ENCODE results near the gene HDAC9.

Gene HDAC9

DNA sequence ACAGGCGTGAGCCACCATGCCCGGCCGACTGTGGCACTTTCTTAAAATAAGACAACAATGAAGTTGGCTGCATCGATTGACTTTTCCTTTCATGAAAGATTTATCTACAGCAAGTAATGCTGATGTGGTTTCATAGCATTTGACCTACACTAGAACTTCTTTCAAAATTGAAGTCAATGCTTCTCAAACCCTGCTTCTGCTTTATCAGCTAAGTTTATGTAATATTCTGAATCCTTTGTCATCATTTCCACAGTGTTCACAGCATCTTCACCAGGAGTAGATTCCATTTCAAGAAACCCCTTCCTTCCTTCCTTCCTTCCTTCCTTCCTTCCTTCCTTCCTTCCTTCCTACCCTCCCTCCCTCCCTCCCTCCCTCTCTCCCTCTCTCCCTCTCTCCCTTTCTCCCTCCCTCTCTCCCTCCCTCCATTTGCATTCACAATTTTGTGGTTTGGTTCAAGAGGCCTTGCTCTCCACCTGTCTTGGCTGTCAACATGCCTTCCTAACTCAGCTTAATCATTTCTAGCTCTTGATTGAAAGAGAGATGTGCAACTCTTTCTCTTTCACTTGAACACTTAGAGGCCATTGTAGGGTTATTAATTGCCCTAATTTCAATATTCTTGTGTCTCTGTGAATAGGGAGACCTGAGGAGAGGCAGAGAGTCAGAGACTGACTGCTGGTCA is 52.1 kb downstream of the HDAC9 start:
- FAIRE-seq = peak; percentile 70
- DNase-seq (ENCODE audit: insufficient read length) = no peak
- TF ChIP-seq POLR2A (IDR thresholded peaks at IDR 0.05; ENCODE audit: low read depth, low read length) = no peak
- TF ChIP-seq TAF1 (IDR thresholded peaks at IDR 0.05; ENCODE audit: borderline replicate concordance, low read depth, low read length) = no peak
- no peak for TF ChIP-seq POLR2AphosphoS5 (IDR thresholded peaks at IDR 0.05; ENCODE audit: low read depth, low read length)

DNA sequence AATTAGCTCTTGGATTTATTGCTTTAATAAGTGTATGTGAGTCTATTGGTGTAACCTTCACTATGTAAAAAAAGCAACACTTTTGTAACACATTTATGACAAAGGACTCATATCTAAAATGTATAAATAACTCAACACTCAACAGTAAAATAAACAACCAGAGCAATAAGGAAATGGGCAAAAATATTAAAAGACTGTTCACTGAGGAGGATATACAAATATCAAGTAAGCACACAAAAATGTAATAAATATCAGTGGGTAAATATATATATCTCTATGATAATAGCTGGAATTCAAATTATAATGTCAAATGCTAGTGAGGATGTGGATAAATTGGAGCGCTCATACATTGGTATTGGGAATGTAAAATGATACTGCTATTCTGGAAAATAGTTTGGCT is 53.0 kb downstream of the HDAC9 start:
- DNase-seq (ENCODE audit: insufficient read length) (no peak), FAIRE-seq (no peak)
- TF ChIP-seq POLR2A (IDR thresholded peaks at IDR 0.05; ENCODE audit: low read depth, low read length) = no peak
- no peak for TF ChIP-seq POLR2AphosphoS5 (IDR thresholded peaks at IDR 0.05; ENCODE audit: low read depth, low read length)
- TF ChIP-seq TAF1 (IDR thresholded peaks at IDR 0.05; ENCODE audit: borderline replicate concordance, low read depth, low read length) = no peak

DNA sequence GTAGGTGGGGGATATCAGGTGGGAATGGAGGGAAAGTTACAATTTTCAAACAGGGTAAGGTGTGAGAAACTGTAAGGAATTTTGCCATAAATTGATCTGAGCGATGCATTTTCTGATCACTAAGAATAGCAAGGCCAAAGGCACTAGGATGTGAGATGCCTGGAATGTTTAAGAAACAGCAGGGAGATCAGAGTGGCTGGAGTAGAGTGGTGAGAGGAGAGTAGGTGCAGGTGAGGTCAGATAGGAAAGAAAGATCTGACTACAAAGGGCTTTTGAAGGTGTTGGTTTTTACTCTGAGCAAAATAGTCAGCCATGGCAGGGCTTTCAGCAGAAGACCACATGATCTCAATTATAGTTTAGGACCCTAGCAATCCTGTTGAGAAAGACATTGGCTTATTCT is 55.0 kb downstream of the HDAC9 start:
- FAIRE-seq (peak; percentile 27), DNase-seq (ENCODE audit: insufficient read length) (no peak)
- TF ChIP-seq POLR2A (IDR thresholded peaks at IDR 0.05; ENCODE audit: low read depth, low read length) (no peak), TAF1 (IDR thresholded peaks at IDR 0.05; ENCODE audit: borderline replicate concordance, low read depth, low read length) (no peak), POLR2AphosphoS5 (IDR thresholded peaks at IDR 0.05; ENCODE audit: low read depth, low read length) (no peak)

DNA sequence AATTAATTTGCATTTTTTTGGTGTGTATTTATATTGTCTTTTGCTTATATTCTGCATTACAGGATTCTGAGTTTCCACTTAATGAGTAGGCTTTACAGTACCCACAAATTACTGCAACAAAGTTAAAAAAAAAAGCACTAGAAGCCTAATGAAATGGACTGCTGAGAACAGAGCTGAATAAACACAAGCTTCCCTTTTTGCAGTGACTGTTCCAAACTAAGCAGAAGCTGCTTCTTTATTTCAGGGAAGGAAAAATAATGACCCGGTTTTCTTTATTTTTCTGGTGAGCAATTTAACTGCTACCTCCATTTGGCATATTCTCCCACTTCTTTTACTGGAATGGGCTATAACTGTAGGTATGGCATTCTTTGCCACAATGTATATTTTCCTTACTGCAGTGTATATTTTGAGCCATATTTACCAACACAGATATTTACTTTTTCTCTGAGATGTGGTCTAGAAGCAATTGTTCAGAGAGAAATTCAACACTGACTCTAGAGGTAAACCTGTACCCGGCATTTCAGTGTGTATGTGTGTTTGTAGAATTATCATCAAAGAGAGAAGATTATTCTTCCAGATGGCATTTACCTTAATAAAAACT is 56.9 kb downstream of the HDAC9 start:
- no peak for TF ChIP-seq POLR2A (IDR thresholded peaks at IDR 0.05; ENCODE audit: low read depth, low read length)
- TF ChIP-seq POLR2AphosphoS5 (IDR thresholded peaks at IDR 0.05; ENCODE audit: low read depth, low read length) = no peak
- no peak for TF ChIP-seq TAF1 (IDR thresholded peaks at IDR 0.05; ENCODE audit: borderline replicate concordance, low read depth, low read length)
- FAIRE-seq (peak; percentile 79), DNase-seq (ENCODE audit: insufficient read length) (no peak)

DNA sequence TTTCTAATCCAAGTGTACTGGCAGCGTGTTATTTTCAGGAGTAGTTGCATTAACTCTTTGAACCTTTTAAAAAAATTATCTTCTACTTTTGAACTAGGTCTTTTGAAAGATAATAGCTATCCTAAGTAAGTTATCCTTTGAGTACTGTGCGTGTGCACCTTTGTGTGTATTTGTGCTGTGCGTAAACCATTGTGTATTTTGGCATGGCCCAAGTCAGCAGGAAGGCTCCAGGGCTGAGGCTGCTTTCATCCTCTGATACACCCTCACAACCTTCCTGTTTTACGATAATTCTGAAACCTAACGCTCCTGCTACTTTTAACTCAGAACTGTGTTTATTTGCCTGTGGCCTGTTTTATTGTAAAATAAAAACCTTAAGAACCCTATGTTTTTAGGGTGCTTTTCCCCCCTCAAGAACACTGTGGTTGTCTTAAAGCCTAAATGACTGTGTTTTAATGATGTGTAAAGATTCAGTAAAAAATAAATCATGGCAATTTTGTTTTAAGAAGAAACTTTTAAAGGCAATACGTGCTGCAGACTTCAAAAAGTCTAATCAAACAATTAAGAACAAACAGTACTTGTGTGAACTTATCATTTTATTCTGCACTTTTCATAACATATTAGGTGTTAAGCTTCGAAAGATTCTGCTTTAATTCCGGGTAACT is 57.5 kb downstream of the HDAC9 start:
- FAIRE-seq (peak; percentile 82), DNase-seq (ENCODE audit: insufficient read length) (no peak)
- TF ChIP-seq TAF1 (IDR thresholded peaks at IDR 0.05; ENCODE audit: borderline replicate concordance, low read depth, low read length) (no peak), POLR2AphosphoS5 (IDR thresholded peaks at IDR 0.05; ENCODE audit: low read depth, low read length) (no peak), POLR2A (IDR thresholded peaks at IDR 0.05; ENCODE audit: low read depth, low read length) (no peak)

DNA sequence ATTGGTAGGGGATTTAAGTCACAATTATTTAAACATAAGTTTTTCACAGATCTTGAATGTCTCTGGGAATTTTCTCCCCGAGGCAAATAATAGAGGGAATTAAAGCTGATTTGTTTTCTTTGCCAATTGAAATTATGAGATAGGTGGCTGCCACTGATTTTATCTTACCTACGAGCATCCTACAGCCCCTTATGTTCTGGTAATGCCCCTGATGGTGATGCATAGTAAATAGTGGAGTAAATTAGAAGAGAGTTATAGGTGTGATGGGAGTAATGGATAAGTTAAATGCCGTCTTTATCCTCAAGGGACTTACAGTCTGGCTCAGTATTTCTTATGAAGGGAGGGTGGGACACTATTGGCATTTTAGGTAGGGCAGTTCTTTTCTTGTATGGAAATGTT is 58.1 kb downstream of the HDAC9 start:
- FAIRE-seq = peak; percentile 78
- TF ChIP-seq POLR2AphosphoS5 (IDR thresholded peaks at IDR 0.05; ENCODE audit: low read depth, low read length) = no peak
- no peak for TF ChIP-seq TAF1 (IDR thresholded peaks at IDR 0.05; ENCODE audit: borderline replicate concordance, low read depth, low read length)
- TF ChIP-seq POLR2A (IDR thresholded peaks at IDR 0.05; ENCODE audit: low read depth, low read length) = no peak
- DNase-seq (ENCODE audit: insufficient read length) = no peak

DNA sequence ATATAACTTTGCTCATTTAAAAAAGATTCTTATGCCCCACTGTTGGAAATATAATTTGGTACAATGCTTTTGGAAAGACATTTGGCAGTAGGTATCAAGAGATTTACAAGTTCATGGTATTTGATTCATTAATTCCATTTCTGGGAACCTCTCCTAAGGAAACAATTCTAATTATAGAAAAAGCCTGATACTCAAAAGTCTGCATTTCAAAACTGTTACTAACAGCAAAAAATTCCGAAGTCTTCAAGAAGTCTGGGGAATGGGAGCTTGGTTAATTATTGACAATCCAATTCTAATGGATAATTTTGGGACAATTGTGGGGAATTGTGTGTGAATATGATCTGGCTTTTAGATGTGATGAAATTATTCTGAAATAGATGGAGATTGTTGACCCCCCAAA is 59.6 kb downstream of the HDAC9 start:
- FAIRE-seq (no peak), DNase-seq (ENCODE audit: insufficient read length) (no peak)
- TF ChIP-seq POLR2AphosphoS5 (IDR thresholded peaks at IDR 0.05; ENCODE audit: low read depth, low read length) = no peak
- no peak for TF ChIP-seq TAF1 (IDR thresholded peaks at IDR 0.05; ENCODE audit: borderline replicate concordance, low read depth, low read length)
- TF ChIP-seq POLR2A (IDR thresholded peaks at IDR 0.05; ENCODE audit: low read depth, low read length) = no peak

DNA sequence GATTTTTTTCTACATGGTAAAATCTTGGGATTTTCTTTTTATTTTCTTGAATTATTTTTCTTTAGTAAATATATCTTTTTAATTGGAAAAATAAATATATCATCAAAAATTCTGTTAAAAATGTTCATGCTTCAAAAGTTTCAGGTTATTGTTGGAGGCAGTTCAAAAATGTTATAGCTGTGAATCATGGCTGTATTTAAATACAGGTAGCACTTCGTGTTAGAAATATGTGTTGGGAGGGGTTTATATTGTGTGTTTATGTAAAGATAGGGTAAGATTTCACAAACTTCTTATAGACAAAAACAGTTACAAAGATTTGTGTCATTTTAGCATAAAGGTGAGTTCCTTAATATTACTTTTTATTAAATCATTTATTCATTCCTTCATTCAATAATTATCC is 60.4 kb downstream of the HDAC9 start:
- DNase-seq (ENCODE audit: insufficient read length) (no peak), FAIRE-seq (no peak)
- TF ChIP-seq POLR2A (IDR thresholded peaks at IDR 0.05; ENCODE audit: low read depth, low read length) = no peak
- TF ChIP-seq TAF1 (IDR thresholded peaks at IDR 0.05; ENCODE audit: borderline replicate concordance, low read depth, low read length) = no peak
- no peak for TF ChIP-seq POLR2AphosphoS5 (IDR thresholded peaks at IDR 0.05; ENCODE audit: low read depth, low read length)

DNA sequence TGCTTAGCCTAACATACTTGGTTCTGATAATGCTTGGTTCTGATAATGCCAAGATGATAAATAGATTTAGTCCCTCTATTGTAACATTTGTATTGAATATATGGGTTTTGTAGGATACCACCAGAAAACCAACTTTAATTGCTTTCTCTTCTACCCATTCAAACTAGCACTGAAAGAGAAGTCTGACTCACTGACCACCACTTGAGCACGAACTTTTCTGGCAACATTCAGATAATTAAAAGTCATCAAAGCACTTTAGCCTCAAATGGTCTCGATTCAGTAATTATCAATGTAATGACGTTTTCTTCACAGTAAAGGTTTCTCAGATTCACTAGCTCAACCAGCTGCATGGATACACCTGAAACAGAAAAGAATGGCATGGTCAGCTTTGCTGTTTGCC is 63.0 kb downstream of the HDAC9 start:
- FAIRE-seq (peak; percentile 86), DNase-seq (ENCODE audit: insufficient read length) (no peak)
- TF ChIP-seq TAF1 (IDR thresholded peaks at IDR 0.05; ENCODE audit: borderline replicate concordance, low read depth, low read length) = no peak
- no peak for TF ChIP-seq POLR2AphosphoS5 (IDR thresholded peaks at IDR 0.05; ENCODE audit: low read depth, low read length)
- TF ChIP-seq POLR2A (IDR thresholded peaks at IDR 0.05; ENCODE audit: low read depth, low read length) = no peak

DNA sequence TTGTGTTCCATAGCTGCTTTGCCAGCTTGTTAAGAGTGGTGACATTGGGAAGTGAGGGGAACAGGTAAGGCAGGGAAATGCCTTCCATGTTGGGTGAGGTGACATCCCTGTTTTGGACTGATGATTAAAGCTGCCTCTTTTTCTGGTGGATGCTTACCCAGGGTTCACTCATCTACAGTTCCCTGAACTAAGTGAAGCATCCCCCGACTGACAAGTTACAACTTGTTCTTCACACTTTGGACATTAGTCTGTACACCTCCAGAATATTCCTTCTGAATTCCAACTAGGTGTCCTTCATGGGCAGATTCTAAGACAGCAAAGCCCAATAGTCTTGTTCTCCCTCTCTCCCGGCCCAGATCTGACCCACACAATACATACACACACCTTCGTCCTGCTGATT is 63.4 kb downstream of the HDAC9 start:
- peak; percentile 69 for FAIRE-seq
- no peak for DNase-seq (ENCODE audit: insufficient read length)
- TF ChIP-seq POLR2A (IDR thresholded peaks at IDR 0.05; ENCODE audit: low read depth, low read length) = no peak
- no peak for TF ChIP-seq POLR2AphosphoS5 (IDR thresholded peaks at IDR 0.05; ENCODE audit: low read depth, low read length)
- TF ChIP-seq TAF1 (IDR thresholded peaks at IDR 0.05; ENCODE audit: borderline replicate concordance, low read depth, low read length) = no peak

DNA sequence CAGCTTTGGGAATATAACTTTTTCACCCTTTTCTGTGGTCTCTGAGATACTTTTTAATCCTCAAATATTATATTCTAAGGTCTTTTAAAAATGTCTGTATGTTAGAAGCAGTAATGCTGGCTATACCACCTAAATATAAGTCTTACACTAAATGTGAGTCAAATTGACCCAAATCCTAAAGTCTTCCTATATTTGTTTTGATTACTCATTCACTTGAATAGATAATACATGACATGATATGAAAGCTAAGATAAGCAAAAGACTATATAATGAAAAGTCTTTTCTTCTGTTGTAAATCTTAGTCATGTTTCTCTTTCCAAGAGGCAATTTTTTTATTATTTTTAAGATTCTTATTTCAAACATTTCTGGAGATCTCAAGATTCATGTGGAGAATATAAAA is 64.2 kb downstream of the HDAC9 start:
- FAIRE-seq = no peak
- DNase-seq (ENCODE audit: insufficient read length) = no peak
- TF ChIP-seq POLR2AphosphoS5 (IDR thresholded peaks at IDR 0.05; ENCODE audit: low read depth, low read length) = no peak
- TF ChIP-seq TAF1 (IDR thresholded peaks at IDR 0.05; ENCODE audit: borderline replicate concordance, low read depth, low read length) = no peak
- TF ChIP-seq POLR2A (IDR thresholded peaks at IDR 0.05; ENCODE audit: low read depth, low read length) = no peak

DNA sequence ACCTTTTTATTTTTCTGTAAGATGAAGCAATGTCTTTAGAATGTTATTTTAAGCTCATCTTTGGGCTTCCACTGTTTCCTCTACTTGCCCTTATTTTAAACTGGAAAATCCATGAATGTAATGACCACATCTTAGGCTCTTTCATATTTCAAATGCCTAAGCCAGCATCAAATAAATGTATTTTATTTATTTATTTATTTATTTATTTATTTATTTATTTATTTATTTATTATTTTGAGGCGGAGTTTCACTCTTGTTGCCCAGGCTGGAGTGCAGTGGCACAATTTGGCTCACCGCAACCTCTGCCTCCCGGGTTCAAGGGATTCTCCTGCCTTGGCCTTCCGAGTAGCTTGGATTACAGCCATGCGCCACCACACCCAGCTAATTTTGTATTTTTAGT is 69.2 kb downstream of the HDAC9 start:
- TF ChIP-seq POLR2A (IDR thresholded peaks at IDR 0.05; ENCODE audit: low read depth, low read length) = no peak
- TF ChIP-seq TAF1 (IDR thresholded peaks at IDR 0.05; ENCODE audit: borderline replicate concordance, low read depth, low read length) = no peak
- no peak for TF ChIP-seq POLR2AphosphoS5 (IDR thresholded peaks at IDR 0.05; ENCODE audit: low read depth, low read length)
- FAIRE-seq = no peak
- DNase-seq (ENCODE audit: insufficient read length) = no peak

All from GM12892 (cell line).